ENCODE results near the gene SIN3B. TPM values are rescaled to one million over a fixed set of nuclear protein-coding genes. Genes with fewer than 3 reads are reported as not detected.

The SIN3B gene
- polyA plus RNA-seq, 1 donor from 2014 or later: 31.2 TPM

- Histone ChIP-seq H3K9me2 (ENCODE audit: insufficient read depth, low read length) (no peaks in the 10 kb centered on the region), H3F3A (ENCODE audit: insufficient read depth, low read length, poor library complexity, severe bottlenecking) (no peaks in the 10 kb centered on the region), H3K27me3 (ENCODE audit: insufficient read depth, low read depth, low read length) (no peaks in the 10 kb centered on the region), H4K20me1 (ENCODE audit: insufficient read depth) (no peaks in the 10 kb centered on the region), H3K27ac (ENCODE audit: low read length) (no peak overlapping the region), H3K4me2 (ENCODE audit: low read length) (no peak overlapping the region), H3K79me2 (replicated peaks; ENCODE audit: insufficient read depth, low read length) (no peaks in the 10 kb centered on the region), H3K36me3 (ENCODE audit: insufficient read depth, low read length) (no peaks in the 10 kb centered on the region), H3K4me3 (ENCODE audit: low read length) (no peak overlapping the region), H3K9ac (ENCODE audit: low read length) (no peak overlapping the region), H3K9me3 (ENCODE audit: low read length) (no peaks in the 10 kb centered on the region), H2AFZ (ENCODE audit: low read depth, low read length) (no peak overlapping the region)
- TF ChIP-seq EZH2 (IDR thresholded peaks at IDR 0.05; ENCODE audit: borderline replicate concordance, insufficient read depth, low read length, poor library complexity, severe bottlenecking) (no peak), POLR2AphosphoS5 (IDR thresholded peaks at IDR 0.05) (no peak), EP300 (conservative IDR thresholded peaks at IDR 0.05; ENCODE audit: poor library complexity, severe bottlenecking) (no peak), REST (IDR thresholded peaks at IDR 0.05; ENCODE audit: borderline replicate concordance) (no peak), RAD21 (conservative IDR thresholded peaks at IDR 0.05) (no peak), MXI1 (conservative IDR thresholded peaks at IDR 0.05; ENCODE audit: poor library complexity, severe bottlenecking) (no peak), TAF1 (IDR thresholded peaks at IDR 0.05; ENCODE audit: low read depth) (no peak), SMC3 (conservative IDR thresholded peaks at IDR 0.05; ENCODE audit: poor library complexity) (no peak)
- TF ChIP-seq, protein P1, sequence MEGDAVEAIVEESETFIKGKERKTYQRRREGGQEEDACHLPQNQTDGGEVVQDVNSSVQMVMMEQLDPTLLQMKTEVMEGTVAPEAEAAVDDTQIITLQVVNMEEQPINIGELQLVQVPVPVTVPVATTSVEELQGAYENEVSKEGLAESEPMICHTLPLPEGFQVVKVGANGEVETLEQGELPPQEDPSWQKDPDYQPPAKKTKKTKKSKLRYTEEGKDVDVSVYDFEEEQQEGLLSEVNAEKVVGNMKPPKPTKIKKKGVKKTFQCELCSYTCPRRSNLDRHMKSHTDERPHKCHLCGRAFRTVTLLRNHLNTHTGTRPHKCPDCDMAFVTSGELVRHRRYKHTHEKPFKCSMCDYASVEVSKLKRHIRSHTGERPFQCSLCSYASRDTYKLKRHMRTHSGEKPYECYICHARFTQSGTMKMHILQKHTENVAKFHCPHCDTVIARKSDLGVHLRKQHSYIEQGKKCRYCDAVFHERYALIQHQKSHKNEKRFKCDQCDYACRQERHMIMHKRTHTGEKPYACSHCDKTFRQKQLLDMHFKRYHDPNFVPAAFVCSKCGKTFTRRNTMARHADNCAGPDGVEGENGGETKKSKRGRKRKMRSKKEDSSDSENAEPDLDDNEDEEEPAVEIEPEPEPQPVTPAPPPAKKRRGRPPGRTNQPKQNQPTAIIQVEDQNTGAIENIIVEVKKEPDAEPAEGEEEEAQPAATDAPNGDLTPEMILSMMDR (IDR thresholded peaks at IDR 0.05; ENCODE audit: poor library complexity, severe bottlenecking): no peak
Observed at GRCh38 chr19:16820056-16820455, 9.1 kb upstream of the SIN3B start.

DNA sequence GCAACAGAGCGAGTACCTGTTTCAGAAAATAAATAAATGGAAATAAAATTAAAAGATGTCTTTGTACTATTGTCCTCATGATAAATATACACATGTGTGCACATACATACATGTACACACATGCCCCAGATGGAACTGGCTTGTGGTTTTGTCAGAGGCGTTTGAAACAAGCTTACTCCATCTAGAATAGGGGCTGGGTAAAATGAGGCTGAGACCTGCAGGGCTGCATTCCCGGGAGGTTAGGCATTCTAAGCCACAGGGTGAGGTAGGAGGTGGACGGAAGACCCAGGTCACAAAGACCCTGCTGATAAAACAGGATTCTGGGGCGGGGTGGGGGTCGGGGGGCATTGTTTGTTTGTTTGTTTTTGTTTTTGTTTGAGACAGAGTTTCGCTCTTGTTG is 8.1 kb upstream of the SIN3B start:
- H3K4me3 ChIP-seq (ENCODE audit: low read length): no peak overlapping the region
- H3K9me3 ChIP-seq (ENCODE audit: low read length): no peaks in the 10 kb centered on the region
- H4K20me1 ChIP-seq (ENCODE audit: insufficient read depth): no peaks in the 10 kb centered on the region
- H3K9me2 ChIP-seq (ENCODE audit: insufficient read depth, low read length): no peaks in the 10 kb centered on the region
- no peaks in the 10 kb centered on the region for H3K27me3 ChIP-seq (ENCODE audit: insufficient read depth, low read depth, low read length)
- no peak overlapping the region for H2AFZ ChIP-seq (ENCODE audit: low read depth, low read length)
- no peak overlapping the region for H3K4me2 ChIP-seq (ENCODE audit: low read length)
- H3K36me3 ChIP-seq (ENCODE audit: insufficient read depth, low read length): no peaks in the 10 kb centered on the region
- no peak overlapping the region for H3K9ac ChIP-seq (ENCODE audit: low read length)
- H3K79me2 ChIP-seq (replicated peaks; ENCODE audit: insufficient read depth, low read length): no peaks in the 10 kb centered on the region
- no peak overlapping the region for H3K27ac ChIP-seq (ENCODE audit: low read length)
- TF ChIP-seq POLR2AphosphoS5 (IDR thresholded peaks at IDR 0.05): no peak
- no peak for TF ChIP-seq EP300 (conservative IDR thresholded peaks at IDR 0.05; ENCODE audit: poor library complexity, severe bottlenecking)
- TF ChIP-seq, protein P1 (IDR thresholded peaks at IDR 0.05; ENCODE audit: poor library complexity, severe bottlenecking): no peak
- no peaks in the 10 kb centered on the region for H3F3A ChIP-seq (ENCODE audit: insufficient read depth, low read length, poor library complexity, severe bottlenecking)
